BLaER1 (cell line): ENCODE measurements around the gene ZDHHC8.
A peak's percentile ranks its signal among the peaks of the same experiment; 100 is the strongest.

ENCODE experiments used
- H3K27ac ChIP-seq: shearing (Covaris generic); formaldehyde crosslinking; 2 replicates; pipeline ENCODE4 v1.8.1; 2022
- H3K27me3 ChIP-seq: shearing (Covaris generic); formaldehyde crosslinking; 2 replicates; pipeline ENCODE4 v1.8.1; 2022
- H3K36me3 ChIP-seq: shearing (Covaris generic); formaldehyde crosslinking; 2 replicates; pipeline ENCODE4 v1.8.1; 2022
- H3K4me1 ChIP-seq: shearing (Covaris generic); formaldehyde crosslinking; 2 replicates; pipeline ENCODE4 v1.8.1; 2022
- H3K4me2 ChIP-seq: shearing (Covaris generic); formaldehyde crosslinking; 2 replicates; pipeline ENCODE4 v1.8.1; 2022
- H3K4me3 ChIP-seq: shearing (Covaris generic); formaldehyde crosslinking; 2 replicates; pipeline ENCODE4 v1.8.1; 2022
- H3K9ac ChIP-seq: shearing (Covaris generic); formaldehyde crosslinking; 2 replicates; pipeline ENCODE4 v1.8.1; 2022
- H3K9me3 ChIP-seq: shearing (Covaris generic); formaldehyde crosslinking; 2 replicates; pipeline ENCODE4 v1.8.1; 2022
- H4K20me1 ChIP-seq: shearing (Covaris generic); formaldehyde crosslinking; 2 replicates; pipeline ENCODE4 v1.8.1; 2022
- Cebpa-rat ChIP-seq: shearing (Covaris generic); IDR thresholded peaks from 2 replicates; pipeline ENCODE4 v1.8.1; 2022

ZDHHC8 gene

DNA sequence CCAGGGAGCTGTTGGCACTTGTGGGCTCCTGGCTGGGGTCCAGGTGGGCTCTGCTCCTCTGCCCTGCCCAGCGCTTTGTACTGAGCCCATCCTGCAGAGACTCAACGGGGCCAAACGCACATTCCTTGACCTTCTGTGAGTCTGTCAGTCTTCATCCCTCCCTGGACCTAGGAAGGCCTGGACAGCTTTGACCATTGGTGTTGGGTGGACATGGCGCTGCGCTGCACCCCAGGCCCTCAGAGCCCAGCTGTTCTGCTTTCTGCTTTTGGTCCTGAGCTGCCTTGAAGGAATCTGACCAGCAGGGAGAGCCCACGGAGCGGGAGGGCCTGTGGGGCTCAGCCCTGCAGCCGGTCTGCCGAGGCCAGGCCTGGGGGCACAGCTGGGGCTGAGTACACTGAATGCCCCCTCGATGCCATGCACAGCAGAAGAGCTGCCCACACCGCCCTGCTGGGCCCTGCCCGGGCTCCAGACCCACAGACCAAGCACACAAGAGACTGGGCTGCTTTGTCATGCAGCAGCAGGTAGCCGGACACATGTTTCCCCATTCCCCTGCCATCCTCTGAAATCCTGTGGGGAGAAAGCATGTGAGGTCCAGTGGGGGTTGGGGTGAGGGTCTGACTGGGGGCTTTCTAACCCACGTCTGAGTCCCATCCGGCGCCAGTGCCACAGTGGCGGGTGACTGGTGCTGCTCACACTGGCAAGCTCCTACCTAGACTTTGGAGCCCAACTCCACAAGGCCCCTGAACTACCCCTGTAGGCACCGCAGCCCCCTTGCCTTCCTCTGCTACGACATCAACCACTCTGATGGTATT is 43.4 kb downstream of the ZDHHC8 start:
- H3K4me2 ChIP-seq, result peak overlapping the region; percentile 59
- no peaks in the 10 kb centered on the region for H3K36me3 ChIP-seq
- no peaks in the 10 kb centered on the region for H3K9me3 ChIP-seq
- no peak for TF ChIP-seq Cebpa-rat
- H4K20me1 ChIP-seq, result no peaks in the 10 kb centered on the region
- H3K4me1 ChIP-seq, result peaks cover 82% of the 10 kb centered on the region
- H3K27ac ChIP-seq, result 0 out of 2 replicates have a peak overlapping the region, but pooled peaks have one; percentile 24
- peak overlapping the region; percentile 27; the same call in 1 of the 2 replicates for H3K9ac ChIP-seq
- H3K4me3 ChIP-seq, result no peak overlapping the region
- H3K27me3 ChIP-seq, result no peaks in the 10 kb centered on the region

DNA sequence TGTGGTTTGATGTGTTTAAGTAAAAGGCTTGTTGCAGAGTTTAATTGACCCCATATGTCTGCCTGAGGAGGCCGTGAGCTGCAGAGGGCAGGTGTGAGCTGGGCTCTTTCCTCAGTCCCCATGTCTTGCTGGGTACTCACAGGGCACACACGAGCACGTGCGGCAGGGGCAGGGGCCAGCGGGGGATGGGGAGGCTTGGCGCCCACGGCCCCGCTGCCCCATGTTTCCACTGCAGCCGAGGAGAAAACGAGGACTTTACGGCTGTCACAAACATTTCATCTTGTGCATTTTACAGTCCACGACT is 43.9 kb downstream of the ZDHHC8 start:
- H3K9ac ChIP-seq, result peak overlapping the region; percentile 26; the same call in 1 of the 2 replicates
- H3K4me2 ChIP-seq, result peak overlapping the region; percentile 59
- peaks cover 82% of the 10 kb centered on the region for H3K4me1 ChIP-seq
- no peaks in the 10 kb centered on the region for H3K36me3 ChIP-seq
- no peaks in the 10 kb centered on the region for H3K27me3 ChIP-seq
- no peak for TF ChIP-seq Cebpa-rat
- H3K27ac ChIP-seq, result 0 out of 2 replicates have a peak overlapping the region, but pooled peaks have one; percentile 24
- H3K9me3 ChIP-seq, result no peaks in the 10 kb centered on the region
- no peaks in the 10 kb centered on the region for H4K20me1 ChIP-seq
- H3K4me3 ChIP-seq, result no peak overlapping the region

DNA sequence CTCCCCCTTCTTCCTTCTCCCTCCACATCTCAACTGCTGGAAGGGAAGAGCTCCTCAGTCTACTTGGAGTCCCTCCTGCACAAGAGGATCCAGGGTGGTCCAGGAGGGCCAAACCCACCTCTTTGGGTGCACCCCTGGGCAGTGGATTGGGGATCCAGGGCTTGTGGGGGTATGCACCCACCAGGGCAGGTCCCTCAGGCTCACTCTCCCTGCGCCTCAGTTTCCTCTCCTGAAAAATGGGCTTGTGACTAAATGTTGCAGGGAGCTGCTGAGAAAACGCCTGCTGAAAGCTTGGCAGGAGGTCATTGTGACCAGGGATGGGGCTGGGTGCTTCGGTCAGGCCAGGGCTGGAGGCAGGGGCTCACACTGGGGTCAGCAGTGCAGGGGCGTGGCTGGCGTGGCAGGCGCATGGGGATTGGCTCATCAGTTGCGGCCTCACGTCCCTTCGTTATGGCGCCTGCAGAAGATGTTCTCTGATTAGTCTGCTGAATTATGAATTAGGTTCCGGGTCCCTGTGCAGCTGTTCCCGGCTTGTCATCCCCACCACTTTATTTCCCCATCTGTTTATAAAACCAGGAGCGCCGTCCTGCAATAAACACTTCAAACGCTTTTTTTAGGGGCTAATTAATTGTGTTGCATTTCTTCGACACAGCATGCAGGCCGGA is 44.9 kb downstream of the ZDHHC8 start:
- Histone ChIP-seq H3K9ac (no peak overlapping the region), H3K9me3 (no peaks in the 10 kb centered on the region), H3K4me3 (no peak overlapping the region), H3K4me2 (peak overlapping the region; percentile 59), H3K27me3 (no peaks in the 10 kb centered on the region), H3K4me1 (peaks cover 90% of the 10 kb centered on the region), H4K20me1 (no peaks in the 10 kb centered on the region), H3K27ac (no peak overlapping the region), H3K36me3 (no peaks in the 10 kb centered on the region)
- no peak for TF ChIP-seq Cebpa-rat

DNA sequence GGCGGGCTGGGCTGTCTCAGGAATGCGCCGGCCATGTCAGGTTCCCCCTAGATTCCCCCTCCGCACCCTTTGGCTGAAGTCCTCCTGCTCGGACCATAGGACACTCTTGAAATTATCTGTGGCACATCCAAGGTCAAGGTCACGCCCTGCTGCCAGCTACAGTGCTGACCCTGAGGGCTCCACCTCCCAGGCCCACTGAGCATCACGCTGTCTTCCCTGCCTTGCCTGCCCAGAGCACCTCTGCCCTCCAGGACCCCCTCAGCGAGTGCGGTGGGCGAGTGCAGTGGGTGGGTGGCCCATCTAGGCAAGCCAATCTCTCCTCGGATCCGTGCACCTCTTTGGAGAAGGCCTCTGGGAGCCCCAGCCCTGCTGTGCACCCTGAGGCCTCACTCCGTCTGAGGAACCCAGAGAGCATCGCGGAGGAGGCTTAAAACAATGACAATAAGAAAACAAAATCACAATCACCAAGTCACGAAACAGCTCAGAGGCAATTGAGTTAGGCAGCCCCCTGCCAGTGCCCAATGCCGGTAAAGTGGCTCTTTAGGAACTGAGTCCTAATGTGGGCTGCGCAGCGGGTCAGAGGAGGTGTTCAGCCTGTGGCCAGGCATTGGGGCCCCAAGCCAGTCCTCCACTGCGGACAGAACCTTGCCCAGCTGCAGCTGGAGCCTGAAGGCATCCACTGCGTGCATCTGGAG is 45.8 kb downstream of the ZDHHC8 start:
- Histone ChIP-seq H4K20me1 (no peaks in the 10 kb centered on the region), H3K9ac (peak overlapping the region; percentile 39), H3K36me3 (no peaks in the 10 kb centered on the region), H3K27ac (peak overlapping the region; percentile 66), H3K9me3 (no peaks in the 10 kb centered on the region), H3K27me3 (no peaks in the 10 kb centered on the region), H3K4me2 (peak overlapping the region; percentile 76), H3K4me3 (no peak overlapping the region), H3K4me1 (peaks cover 93% of the 10 kb centered on the region)
- TF ChIP-seq Cebpa-rat, result no peak

DNA sequence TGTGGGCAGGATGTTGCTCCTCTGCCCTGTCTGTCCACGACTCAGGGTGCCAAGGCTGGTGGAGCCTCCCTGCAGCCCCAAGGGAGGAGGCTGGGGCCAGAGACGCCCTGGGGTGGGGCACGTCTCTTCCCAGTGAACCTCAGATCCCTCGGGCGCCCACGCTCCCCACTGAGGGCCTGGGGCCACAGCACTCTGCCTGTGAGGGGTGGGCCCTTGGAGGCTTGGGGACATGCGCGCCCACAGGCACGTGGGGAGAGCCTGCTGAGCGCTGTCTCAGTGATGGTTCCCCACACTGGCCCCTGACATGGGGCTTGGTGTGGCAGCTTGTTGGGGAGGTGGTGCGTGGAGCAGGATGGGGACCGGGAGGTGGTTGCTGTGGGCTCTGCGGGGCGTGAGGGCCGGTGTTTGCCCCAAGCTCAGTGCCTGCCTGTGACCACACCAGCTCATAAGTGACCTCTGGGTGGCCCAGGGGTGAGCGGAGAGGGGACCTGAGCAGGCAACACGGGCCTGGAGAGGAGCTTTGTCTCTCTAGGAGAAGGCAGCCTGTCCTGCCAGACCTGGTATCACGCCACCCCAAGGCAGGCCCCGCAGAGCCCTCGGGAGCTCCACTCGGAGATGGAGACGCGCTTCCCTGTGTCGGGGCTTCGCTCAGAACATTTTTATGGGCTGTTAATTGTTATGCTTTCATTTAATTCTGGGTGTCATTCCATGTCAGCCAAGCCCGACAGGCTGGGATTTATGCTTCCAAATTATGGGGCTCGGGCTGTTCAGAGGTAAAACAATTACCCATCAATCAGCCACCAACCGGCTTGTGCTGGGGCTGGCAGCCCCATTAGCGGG is 46.7 kb downstream of the ZDHHC8 start:
- TF ChIP-seq Cebpa-rat, result no peak
- H3K27me3 ChIP-seq, result no peaks in the 10 kb centered on the region
- H4K20me1 ChIP-seq, result no peaks in the 10 kb centered on the region

DNA sequence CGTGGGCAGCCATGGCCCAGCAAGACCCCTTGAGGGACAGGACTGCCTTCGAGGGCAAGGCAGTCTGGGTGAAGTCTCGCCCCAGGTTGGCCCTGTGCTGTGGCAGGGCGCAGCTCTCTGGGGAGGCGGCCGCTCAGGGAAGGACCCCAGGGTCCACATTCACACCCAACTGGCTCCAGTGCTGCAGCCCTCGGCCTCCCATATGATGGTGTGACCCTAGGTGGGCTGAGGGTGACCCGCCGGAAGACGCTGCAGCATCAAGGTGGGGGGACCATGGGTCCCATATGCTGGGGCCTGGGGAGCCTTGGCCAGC is 47.3 kb downstream of the ZDHHC8 start:
- Histone ChIP-seq H4K20me1 (no peaks in the 10 kb centered on the region), H3K4me2 (peak overlapping the region; percentile 76), H3K4me3 (no peak overlapping the region), H3K27me3 (no peaks in the 10 kb centered on the region), H3K27ac (no peak overlapping the region), H3K9me3 (no peaks in the 10 kb centered on the region), H3K9ac (no peak overlapping the region), H3K4me1 (peaks cover 98% of the 10 kb centered on the region), H3K36me3 (no peaks in the 10 kb centered on the region)
- no peak for TF ChIP-seq Cebpa-rat

More for the DNA sequence above, 46.7 kb downstream of the ZDHHC8 start:
- Histone ChIP-seq H3K4me1 (peaks cover 98% of the 10 kb centered on the region), H3K27ac (peak overlapping the region; percentile 66), H3K9me3 (no peaks in the 10 kb centered on the region), H3K9ac (peak overlapping the region; percentile 39), H3K36me3 (no peaks in the 10 kb centered on the region), H3K4me3 (no peak overlapping the region), H3K4me2 (peak overlapping the region; percentile 76)

DNA sequence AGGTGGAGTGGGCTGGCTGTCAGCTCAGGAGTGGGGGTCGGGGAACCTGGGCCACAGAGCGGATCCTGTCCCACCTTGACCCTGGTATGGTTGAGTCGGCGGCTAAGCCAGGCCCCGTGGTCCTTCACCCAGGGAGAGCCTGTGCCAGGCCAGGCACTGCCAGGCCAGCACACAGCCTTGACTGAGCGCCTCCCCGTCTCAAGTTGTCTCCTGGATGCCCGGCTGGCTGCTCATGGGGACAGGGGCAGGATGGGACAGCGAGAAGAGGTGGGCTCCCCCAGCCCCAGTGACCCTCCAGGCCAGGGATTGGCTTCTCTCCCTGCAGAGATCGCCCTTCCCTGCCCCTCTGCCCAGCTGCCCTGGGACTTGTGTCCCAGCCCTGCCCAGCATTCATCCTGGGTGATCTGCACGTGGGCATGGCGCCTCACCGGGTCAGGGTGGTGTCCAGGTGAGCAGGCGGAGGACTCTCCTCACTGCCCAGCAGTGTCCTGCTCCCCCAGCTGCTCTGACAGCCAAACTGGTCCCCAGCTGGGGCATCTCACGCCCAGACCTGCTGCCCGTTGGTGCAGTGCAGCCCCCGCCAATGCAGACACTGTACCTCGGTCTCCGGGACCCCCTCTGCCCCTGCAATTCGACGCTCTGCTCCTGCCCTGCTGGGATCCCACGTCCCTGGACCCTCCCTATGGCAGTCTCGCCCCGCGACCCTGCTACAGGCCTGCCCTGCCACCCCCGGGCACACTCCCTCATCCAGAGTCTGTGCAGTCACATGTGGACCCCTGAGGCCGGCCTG is 48.0 kb downstream of the ZDHHC8 start:
- Histone ChIP-seq H3K4me2 (peak overlapping the region; percentile 75), H4K20me1 (no peaks in the 10 kb centered on the region), H3K9me3 (no peaks in the 10 kb centered on the region), H3K9ac (no peak overlapping the region), H3K27me3 (no peaks in the 10 kb centered on the region), H3K4me3 (no peak overlapping the region), H3K27ac (peak overlapping the region; percentile 51; the same call in 1 of the 2 replicates), H3K36me3 (no peaks in the 10 kb centered on the region), H3K4me1 (peaks cover 90% of the 10 kb centered on the region)
- no peak for TF ChIP-seq Cebpa-rat

DNA sequence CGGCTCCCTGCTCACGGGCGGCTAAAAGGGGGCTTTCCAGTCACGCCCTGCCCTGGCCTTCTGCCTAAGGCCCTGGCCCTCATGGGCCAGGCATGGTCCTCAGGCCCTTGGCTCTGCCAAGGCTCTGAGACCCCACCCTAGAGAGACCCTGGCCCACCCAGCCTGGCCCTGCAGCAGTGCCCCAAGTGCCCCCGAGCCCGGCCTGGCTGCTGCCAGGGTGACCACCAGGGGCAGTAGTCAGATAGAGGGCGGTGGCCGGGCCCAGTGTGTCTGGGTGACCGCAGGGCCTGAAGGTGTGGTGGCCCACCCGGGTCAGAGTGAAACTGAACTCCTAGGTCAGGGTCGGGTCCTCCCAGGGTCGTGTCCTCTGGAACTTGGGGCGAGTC is 48.6 kb downstream of the ZDHHC8 start:
- TF ChIP-seq Cebpa-rat, result no peak
- Histone ChIP-seq H3K4me3 (no peak overlapping the region), H3K27ac (peak overlapping the region; percentile 51; the same call in 1 of the 2 replicates), H4K20me1 (no peaks in the 10 kb centered on the region), H3K27me3 (no peaks in the 10 kb centered on the region), H3K4me1 (peaks cover 84% of the 10 kb centered on the region), H3K4me2 (peak overlapping the region; percentile 75), H3K9me3 (no peaks in the 10 kb centered on the region), H3K9ac (no peak overlapping the region), H3K36me3 (no peaks in the 10 kb centered on the region)

DNA sequence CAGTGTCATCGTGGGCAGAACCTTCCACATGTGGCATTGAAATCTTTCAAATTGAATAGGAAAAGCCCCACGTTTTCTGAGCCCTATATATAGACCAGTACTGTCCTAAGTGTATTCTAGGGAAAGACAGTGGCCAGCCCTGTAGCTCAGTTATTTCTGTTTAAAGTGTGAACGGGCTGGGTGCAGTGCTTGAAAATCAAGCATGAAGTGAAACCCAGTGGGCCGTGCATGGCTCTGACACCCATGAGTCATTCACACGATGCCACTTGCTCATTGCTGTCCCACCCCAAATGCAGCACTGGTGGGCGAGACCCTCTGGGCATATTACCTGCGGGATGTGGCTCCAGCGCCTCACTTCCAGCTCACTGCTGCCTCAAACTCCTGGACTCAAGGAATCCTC is 49.0 kb downstream of the ZDHHC8 start:
- Histone ChIP-seq H4K20me1 (no peaks in the 10 kb centered on the region), H3K9ac (no peak overlapping the region), H3K36me3 (no peaks in the 10 kb centered on the region), H3K9me3 (no peaks in the 10 kb centered on the region), H3K27ac (peak overlapping the region; percentile 75; the same call in 1 of the 2 replicates), H3K27me3 (no peaks in the 10 kb centered on the region), H3K4me3 (no peak overlapping the region), H3K4me2 (peak overlapping the region; percentile 75), H3K4me1 (peaks cover 80% of the 10 kb centered on the region)
- TF ChIP-seq Cebpa-rat, result no peak
